NB4 (cell line): Measurements from ENCODE around the gene PLEKHH2.
A peak's percentile ranks its signal among the peaks of the same experiment; 100 is the strongest.

Source experiments
- DNase-seq: peaks from one replicate; pipeline ENCODE4 v3.0.0; 2010; ENCODE audit warnings: low read depth
- H3K4me3 ChIP-seq: one replicate; pipeline ENCODE4 v1.5.1; 2011; ENCODE audit warnings: mild to moderate bottlenecking, low read depth, low read length, moderate library complexity
- MAX ChIP-seq: IDR thresholded peaks from 2 replicates; pipeline ENCODE4 v1.6.1; 2011; ENCODE audit warnings: low read depth, low read length
- MYC ChIP-seq: IDR thresholded peaks from 2 replicates; pipeline ENCODE4 v1.6.1; 2011; ENCODE audit warnings: low read depth, low read length
- POLR2A ChIP-seq: IDR thresholded peaks from 2 replicates; pipeline ENCODE4 v1.6.1; 2011; ENCODE audit warnings: mild to moderate bottlenecking; ENCODE audit not compliant: insufficient read length; ENCODE audit errors: extremely low read depth
- TF ChIP-seq, protein P1 (sequence below): IDR thresholded peaks from one replicate; pipeline ENCODE4 v1.5.1; 2012; ENCODE audit warnings: low read depth, low read length

PLEKHH2 gene

DNA sequence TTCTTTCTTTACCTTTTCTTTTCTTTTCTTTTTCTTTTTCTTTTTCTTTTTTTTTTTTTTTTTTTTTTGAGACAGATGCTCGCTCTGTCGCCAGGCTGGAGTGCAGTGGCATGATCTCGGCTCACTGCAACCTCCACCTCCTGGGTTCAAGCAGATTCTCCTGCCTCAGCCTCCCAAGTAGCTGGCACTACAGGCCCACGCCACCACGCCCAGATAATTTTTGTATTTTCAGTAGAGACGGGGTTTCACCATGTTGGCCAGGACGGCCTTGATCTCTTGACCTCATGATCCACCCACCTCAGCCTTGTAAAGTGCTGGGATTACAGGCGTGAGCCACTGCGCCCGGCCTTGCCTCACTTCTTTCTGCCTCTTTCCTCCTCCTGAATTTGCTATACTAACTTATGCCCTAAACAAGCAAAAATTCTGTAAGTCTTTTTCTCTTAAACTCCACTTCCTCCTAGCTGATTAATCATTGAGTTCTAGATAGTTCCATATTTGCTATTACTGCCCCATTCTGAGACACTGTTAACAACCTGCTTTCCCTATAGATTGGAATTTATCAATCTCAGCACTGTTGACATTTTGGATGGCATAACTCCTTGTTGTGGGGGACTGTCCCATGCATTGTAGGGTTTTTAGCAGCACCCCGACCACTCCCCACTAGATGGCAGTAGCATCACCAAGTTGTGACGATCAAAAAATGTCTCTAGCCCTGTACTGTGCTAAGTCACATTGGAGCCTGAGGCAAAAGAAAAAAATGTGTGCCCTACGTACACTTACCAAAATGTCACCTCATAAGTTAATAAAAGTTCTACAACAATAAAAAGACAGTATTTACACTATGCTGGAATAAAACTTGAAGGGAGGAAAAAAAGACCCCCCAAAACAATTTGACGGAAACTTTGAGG lies 24.8 kb upstream of the PLEKHH2 start:
- TF ChIP-seq MYC = no peak
- TF ChIP-seq, protein P1, sequence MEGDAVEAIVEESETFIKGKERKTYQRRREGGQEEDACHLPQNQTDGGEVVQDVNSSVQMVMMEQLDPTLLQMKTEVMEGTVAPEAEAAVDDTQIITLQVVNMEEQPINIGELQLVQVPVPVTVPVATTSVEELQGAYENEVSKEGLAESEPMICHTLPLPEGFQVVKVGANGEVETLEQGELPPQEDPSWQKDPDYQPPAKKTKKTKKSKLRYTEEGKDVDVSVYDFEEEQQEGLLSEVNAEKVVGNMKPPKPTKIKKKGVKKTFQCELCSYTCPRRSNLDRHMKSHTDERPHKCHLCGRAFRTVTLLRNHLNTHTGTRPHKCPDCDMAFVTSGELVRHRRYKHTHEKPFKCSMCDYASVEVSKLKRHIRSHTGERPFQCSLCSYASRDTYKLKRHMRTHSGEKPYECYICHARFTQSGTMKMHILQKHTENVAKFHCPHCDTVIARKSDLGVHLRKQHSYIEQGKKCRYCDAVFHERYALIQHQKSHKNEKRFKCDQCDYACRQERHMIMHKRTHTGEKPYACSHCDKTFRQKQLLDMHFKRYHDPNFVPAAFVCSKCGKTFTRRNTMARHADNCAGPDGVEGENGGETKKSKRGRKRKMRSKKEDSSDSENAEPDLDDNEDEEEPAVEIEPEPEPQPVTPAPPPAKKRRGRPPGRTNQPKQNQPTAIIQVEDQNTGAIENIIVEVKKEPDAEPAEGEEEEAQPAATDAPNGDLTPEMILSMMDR = peak; percentile 94
- peak; percentile 83 for DNase-seq
- H3K4me3 ChIP-seq = no peak overlapping the region

DNA sequence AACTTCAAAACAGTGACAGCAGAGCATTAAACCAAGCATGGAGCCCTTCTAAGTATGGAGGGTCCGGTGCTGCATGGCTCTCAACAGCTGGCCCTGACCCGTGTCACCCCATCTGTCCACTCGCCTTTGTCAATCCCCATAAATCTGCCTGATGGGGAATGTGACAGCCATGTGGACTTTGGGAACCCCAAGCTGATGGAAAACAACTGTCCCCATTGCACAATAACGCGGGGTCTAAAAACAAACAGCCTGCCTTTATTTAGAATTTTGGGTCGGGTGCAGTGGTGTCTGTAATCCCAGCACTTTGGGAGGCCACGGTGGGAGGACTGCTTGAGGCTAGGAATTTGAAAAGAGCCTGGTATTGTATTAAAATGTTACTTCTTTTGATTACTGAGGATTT lies 24.1 kb upstream of the PLEKHH2 start:
- TF ChIP-seq MYC = no peak
- TF ChIP-seq MAX = no peak
- no peak for TF ChIP-seq POLR2A
- TF ChIP-seq, protein P1 = no peak
- no peak for DNase-seq
- H3K4me3 ChIP-seq = no peak overlapping the region

- DNase-seq = no peak
- TF ChIP-seq POLR2A = no peak
- TF ChIP-seq, protein P1 = no peak
- TF ChIP-seq MAX = no peak
- no peak for TF ChIP-seq MYC
- no peak overlapping the region for H3K4me3 ChIP-seq
Measured at GRCh38 chr2:43616967-43617680, 19.9 kb upstream of the PLEKHH2 start.

DNA sequence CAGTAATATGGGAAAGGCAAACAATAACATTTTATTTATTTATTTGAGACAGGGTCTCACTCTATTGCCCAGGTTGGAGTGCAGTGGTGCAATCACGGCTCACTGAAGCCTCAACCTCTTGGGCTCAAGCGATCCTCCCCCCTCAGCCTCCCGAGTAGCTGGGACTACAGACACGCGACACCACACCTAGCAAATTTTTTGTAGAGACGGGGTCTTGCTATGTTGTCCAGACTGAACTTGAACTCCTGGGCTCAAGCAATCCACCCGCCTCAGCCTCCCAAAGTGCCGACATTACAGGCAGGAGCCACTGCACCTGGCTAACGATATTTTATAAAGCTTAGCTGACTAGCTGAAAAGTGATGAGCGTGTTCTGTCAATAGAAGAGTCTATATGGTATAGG lies 17.5 kb upstream of the PLEKHH2 start:
- TF ChIP-seq, protein P1 = no peak
- TF ChIP-seq MAX (no peak), MYC (no peak), POLR2A (no peak)
- no peak for DNase-seq
- no peak overlapping the region for H3K4me3 ChIP-seq

GRCh38 chr2:43622931-43623451 lies 14.1 kb upstream of the PLEKHH2 start:
- TF ChIP-seq MYC (no peak), MAX (no peak), POLR2A (no peak)
- TF ChIP-seq, protein P1 = no peak
- DNase-seq = no peak
- no peak overlapping the region for H3K4me3 ChIP-seq
